Astrocyte of the cerebellum (primary cell): ENCODE data around the gene PADI1.

Experiments used
- DNase-seq: peaks from one replicate; pipeline ENCODE4 v3.0.0-alpha.2; 2011; ENCODE audit warnings: low read depth
- H3K4me3 ChIP-seq: 2 replicates; pipeline ENCODE4 v1.5.1; 2011; ENCODE audit warnings: mild to moderate bottlenecking, low read depth, low read length, moderate library complexity
- in situ Hi-C: cut with HindIII; loops from 2 replicates; pipeline ENCODE4 v1.10.0; 2017; ENCODE audit warnings: low sequenced_read_pairs
- TF ChIP-seq, protein P1 (sequence below): IDR thresholded peaks from 2 replicates; pipeline ENCODE4 v1.5.1; 2012; ENCODE audit warnings: low read length, low read depth, moderate library complexity, mild to moderate bottlenecking; ENCODE audit errors: missing control alignments

PADI1 gene

DNA sequence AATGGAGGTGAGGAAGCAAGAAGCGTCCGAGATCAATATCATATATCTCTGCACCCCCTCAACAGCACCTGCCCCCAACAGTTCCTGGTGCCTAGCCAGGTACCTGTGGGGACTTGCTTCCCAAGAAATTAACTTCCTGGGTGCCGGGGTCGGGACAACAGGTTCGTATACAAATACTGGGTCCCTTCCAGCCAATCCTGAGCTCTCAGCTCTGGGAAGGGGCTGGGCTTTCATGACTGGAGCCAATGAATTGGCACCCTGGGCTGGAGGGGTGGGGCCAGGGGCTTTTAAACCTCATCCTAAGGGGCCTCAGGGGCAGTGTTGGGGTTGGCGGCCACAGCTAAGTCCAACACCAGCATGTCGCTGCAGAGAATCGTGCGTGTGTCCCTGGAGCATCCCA is 43.9 kb downstream of the PADI1 start, which contains the start of gene PADI3:
PADI3 (plus strand) TSS at position 318 of the 400 bp plus-strand sequence; CDS start at position 358, 40 bp downstream.
- in situ Hi-C loops, result no loop called here
- TF ChIP-seq, protein P1, sequence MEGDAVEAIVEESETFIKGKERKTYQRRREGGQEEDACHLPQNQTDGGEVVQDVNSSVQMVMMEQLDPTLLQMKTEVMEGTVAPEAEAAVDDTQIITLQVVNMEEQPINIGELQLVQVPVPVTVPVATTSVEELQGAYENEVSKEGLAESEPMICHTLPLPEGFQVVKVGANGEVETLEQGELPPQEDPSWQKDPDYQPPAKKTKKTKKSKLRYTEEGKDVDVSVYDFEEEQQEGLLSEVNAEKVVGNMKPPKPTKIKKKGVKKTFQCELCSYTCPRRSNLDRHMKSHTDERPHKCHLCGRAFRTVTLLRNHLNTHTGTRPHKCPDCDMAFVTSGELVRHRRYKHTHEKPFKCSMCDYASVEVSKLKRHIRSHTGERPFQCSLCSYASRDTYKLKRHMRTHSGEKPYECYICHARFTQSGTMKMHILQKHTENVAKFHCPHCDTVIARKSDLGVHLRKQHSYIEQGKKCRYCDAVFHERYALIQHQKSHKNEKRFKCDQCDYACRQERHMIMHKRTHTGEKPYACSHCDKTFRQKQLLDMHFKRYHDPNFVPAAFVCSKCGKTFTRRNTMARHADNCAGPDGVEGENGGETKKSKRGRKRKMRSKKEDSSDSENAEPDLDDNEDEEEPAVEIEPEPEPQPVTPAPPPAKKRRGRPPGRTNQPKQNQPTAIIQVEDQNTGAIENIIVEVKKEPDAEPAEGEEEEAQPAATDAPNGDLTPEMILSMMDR, result no peak
- no peak within 1 kb of the TSS for H3K4me3 ChIP-seq
- no peak for DNase-seq

DNA sequence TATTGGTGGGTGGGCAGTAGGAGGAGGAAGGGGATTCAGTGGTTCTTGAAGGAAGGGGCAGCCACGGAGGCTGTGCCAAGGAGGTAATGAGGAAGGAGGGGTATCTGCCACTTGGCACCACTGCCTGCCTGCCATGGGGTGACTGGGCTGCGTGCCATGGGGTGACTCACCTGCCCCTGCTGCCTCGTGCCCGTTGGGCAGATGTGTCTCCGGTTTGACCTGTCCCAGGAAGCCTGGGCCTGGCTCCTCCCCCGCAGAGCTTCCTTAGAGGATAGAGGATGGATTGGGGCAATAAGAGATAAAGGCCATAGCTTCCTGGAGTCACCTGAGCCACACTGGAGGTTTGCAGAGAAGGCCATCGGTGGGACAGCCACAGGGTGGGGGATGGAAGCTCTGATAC is 45.7 kb downstream of the PADI1 start:
- TF ChIP-seq, protein P1, result no peak
- no peak for DNase-seq
- in situ Hi-C loops, result no loop called here
- H3K4me3 ChIP-seq, result no peak overlapping the region

DNA sequence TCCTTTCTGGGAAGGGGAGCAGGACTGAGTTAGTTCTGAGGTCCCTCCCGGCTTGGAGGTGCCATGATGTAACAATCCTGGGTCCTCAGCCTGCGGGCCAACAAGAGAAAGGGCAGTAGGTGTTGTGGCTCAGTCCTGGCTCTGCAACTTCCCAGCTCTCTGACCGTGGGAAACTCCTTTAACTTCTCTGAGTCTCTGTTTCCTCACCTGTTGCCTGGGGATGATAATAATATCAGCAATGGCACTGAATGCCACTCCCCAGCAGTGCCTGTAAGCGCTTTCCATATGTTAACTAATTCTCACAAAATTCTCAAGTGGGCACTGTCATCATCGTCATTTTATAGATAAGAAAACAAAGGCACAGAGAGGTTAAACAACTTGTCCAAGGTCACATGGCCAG is 46.3 kb downstream of the PADI1 start:
- TF ChIP-seq, protein P1, result no peak
- in situ Hi-C loops, result no loop called here
- H3K4me3 ChIP-seq, result no peak overlapping the region
- DNase-seq, result no peak

DNA sequence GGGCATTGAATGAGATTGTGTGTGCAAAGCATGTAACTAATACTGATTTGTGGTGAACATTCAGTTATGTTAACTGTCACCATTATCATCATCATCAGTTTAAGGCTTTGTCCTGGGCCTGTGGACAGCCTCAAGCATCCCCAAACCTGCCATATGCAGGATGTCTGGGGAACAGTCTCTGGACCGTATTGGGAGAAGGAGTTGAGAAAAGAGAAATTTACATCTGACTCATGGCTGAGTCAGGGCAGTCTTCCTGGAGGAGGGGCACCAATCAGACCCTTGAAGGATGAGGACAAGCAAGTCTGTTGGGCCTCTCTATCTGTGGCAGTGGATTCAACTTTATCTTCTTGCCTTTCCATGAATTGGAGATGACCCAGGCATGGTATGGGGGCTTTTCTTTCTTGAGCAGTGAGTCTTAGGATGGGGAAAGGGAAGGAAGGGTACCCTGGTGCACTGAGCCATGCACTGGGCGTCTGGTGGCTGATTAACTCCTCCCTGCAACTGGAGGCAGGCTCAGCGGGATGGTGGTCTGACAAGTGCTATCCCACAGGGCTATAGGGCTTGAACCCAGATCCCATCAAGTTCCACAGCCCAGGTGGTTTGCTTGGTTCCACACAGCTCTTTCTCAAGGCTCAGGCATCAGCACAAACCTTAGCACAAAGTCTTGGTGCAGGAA is 46.9 kb downstream of the PADI1 start:
- in situ Hi-C loops, result no loop called here
- DNase-seq, result no peak
- no peak overlapping the region for H3K4me3 ChIP-seq
- TF ChIP-seq, protein P1, result no peak

DNA sequence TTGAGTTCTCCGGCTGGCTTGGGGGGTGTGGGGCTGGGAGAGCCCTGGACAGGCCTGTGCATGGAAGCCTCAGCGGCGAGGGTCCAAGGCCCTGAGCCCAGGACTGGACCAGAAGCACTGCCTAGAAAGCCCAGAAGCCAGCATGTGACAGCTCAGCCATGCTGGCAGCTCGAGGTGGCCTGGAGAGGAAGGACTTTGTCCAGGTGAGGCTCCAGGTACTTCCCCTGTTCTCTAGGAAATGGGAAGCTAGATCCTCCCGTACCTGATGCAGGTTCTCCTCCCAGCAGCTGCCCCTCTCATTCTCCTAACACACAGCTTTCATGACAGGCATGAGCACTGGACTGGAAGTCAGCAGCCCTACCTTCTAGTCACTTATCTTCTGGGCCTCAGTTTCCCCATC is 50.4 kb downstream of the PADI1 start:
- in situ Hi-C loops, result no loop called here
- no peak overlapping the region for H3K4me3 ChIP-seq
- TF ChIP-seq, protein P1, result no peak
- DNase-seq, result no peak

DNA sequence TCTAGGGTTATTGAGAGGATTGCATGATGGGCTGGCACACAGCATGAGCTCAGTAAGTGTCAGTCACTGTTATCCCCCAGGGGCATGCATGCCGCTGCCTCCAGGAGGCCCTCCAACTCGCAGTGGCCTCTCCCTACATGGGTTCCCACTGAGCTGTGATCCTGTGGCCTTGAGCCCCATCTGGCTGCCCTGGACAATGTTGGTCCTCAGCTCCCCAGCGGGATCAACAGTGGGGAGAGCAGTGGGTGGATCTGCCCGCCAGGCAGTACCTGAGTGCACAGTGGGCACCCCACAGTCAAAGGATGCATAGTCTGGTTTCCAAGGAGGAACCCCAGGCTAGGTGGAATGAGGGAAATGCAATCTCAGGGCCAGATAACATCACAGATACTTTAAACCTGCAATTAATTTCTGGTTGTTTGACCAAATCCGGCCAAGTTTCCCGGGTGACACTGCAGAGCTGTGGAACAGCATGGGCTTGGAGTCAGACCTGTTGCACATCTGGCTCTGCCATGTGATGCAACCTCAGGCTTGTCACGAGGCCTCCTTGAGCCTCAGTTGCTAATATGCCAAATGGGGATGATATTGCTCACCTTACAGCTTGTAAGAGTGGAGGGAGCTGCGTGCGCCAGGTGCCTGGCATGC is 53.3 kb downstream of the PADI1 start:
- H3K4me3 ChIP-seq, result no peak overlapping the region
- in situ Hi-C loops, result no loop called here
- TF ChIP-seq, protein P1, result no peak
- no peak for DNase-seq
